ENCODE results near the gene BRF1. TPM values are rescaled to one million over a fixed set of nuclear protein-coding genes. Genes with fewer than 3 reads are reported as not detected.
A peak's percentile ranks its signal among the peaks of the same experiment; 100 is the strongest.

BRF1 gene
- total RNA-seq, 1 experiment from 2014 or later: 23.4 TPM

GRCh38 chr14:105180592-105181548, 119.9 kb downstream of the BRF1 start, which contains the start of gene NUDT14:
TSS of gene NUDT14 (minus strand) at chr14:105181312. CDS start at chr14:105181209, 103 bp downstream.
- in situ Hi-C loops (cut with HindIII; ENCODE audit: low pct_unique_long_range_greater_than_20kb, low sequenced_read_pairs): no loop called here
- DNase-seq (ENCODE audit: low read depth, low spot score): peak; percentile 69

DNA sequence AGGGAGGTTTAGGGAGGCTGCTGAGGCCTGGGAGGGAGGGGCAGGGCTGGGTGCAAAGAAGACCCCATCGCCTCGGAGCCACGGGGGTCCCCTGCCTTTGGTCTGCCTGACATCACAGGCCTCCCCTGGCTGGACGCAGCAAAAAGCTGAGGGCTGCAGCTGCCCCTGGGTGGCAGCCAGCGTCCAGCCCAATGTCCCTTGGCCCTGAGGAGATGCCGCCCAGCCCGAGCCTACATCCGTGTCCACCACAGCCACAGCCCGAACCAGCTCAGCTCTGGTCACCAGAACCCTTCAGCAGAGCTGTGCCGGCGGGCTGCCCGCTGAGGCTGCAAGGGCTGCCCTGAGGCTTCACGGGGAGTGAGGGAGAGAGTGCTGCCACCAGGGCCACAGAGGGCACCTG, 121.6 kb downstream of the BRF1 start:
- in situ Hi-C loops (cut with HindIII; ENCODE audit: low pct_unique_long_range_greater_than_20kb, low sequenced_read_pairs): no loop called here
- DNase-seq (ENCODE audit: low read depth, low spot score): no peak

- no peak for DNase-seq (ENCODE audit: low read depth, low spot score)
- in situ Hi-C loops (cut with HindIII; ENCODE audit: low pct_unique_long_range_greater_than_20kb, low sequenced_read_pairs): no loop called here
These were observed 122.0 kb downstream of the BRF1 start for GRCh38 chr14:105178868-105179140.

DNA sequence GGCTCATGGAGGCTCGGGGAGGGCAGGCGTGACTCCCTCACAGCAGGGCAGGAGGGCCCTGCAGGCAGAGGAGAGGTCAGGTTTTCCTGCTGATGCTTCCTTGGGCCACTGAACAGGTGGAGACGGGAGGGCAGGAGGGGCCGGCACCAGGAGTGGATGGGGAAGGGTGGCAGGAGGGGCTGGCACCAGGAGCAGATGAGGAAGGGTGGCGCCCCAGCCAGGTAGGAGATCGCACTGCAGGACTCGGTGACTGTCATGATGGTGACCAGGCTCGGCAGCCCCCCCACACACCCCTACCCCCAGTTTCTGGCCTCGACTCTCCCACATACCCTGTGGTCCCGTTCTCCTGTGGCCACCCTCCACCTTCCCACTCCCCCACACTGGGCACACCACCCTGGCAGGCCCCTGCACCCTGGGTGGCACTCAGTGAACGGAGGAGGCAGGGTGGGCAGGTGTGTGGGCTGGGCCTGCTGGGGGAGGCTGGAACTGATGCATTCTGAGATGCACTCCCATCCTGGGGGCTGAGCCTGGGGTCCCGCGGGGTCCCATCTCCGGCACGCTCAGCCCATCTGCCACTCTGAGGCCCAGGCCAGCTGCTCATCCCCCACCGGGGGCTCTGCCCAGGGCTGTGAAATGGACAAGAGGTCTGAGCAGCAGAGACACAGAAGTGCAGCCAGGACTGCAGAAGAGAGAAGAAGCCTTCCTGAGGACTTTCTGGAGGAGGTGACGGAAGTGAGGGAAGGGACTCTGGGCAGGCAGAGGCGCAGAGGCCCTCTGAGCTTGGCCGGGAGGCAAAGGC, 122.5 kb downstream of the BRF1 start:
- no peak for DNase-seq (ENCODE audit: low read depth, low spot score)
- in situ Hi-C loops (cut with HindIII; ENCODE audit: low pct_unique_long_range_greater_than_20kb, low sequenced_read_pairs): no loop called here

GRCh38 chr14:105177082-105177481, 123.7 kb downstream of the BRF1 start:
- in situ Hi-C loops (cut with HindIII; ENCODE audit: low pct_unique_long_range_greater_than_20kb, low sequenced_read_pairs): no loop called here
- DNase-seq (ENCODE audit: low read depth, low spot score): no peak

DNA sequence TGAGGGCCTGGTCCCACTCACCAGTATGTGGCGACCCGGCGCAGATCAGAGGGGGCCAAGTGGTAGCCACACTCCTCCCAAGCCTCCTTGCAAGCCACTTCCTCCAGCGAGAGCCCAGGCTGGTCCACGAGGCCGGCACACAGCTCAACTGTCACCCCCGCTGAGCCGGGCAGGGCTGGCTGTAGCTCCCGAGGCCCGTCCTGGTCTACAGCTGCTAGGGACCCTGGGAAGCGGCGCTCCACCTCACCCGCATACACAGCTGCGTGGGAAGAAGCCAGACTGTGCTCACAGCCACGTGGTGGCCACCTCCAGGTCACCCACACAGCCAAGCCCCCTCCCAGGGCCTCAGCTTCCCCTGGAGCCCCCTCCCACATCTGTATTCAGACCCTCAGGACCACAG, 124.3 kb downstream of the BRF1 start:
- no peak for DNase-seq (ENCODE audit: low read depth, low spot score)
- in situ Hi-C loops (cut with HindIII; ENCODE audit: low pct_unique_long_range_greater_than_20kb, low sequenced_read_pairs): no loop called here

GRCh38 chr14:105173901-105174894, 126.6 kb downstream of the BRF1 start:
- no peak for DNase-seq (ENCODE audit: low read depth, low spot score)
- in situ Hi-C loops (cut with HindIII; ENCODE audit: low pct_unique_long_range_greater_than_20kb, low sequenced_read_pairs): no loop called here

GRCh38 chr14:105173145-105173544, 127.7 kb downstream of the BRF1 start:
- in situ Hi-C loops (cut with HindIII; ENCODE audit: low pct_unique_long_range_greater_than_20kb, low sequenced_read_pairs): no loop called here
- no peak for DNase-seq (ENCODE audit: low read depth, low spot score)

GRCh38 chr14:105172476-105172875, 128.3 kb downstream of the BRF1 start:
- DNase-seq (ENCODE audit: low read depth, low spot score): no peak
- in situ Hi-C loops (cut with HindIII; ENCODE audit: low pct_unique_long_range_greater_than_20kb, low sequenced_read_pairs): no loop called here

- in situ Hi-C loops (cut with HindIII; ENCODE audit: low pct_unique_long_range_greater_than_20kb, low sequenced_read_pairs): no loop called here
These were observed 129.7 kb downstream of the BRF1 start for GRCh38 chr14:105171004-105171673.

GRCh38 chr14:105169776-105170655, 130.8 kb downstream of the BRF1 start:
- DNase-seq (ENCODE audit: low read depth, low spot score): no peak
- in situ Hi-C loops (cut with HindIII; ENCODE audit: low pct_unique_long_range_greater_than_20kb, low sequenced_read_pairs): no loop called here

More at GRCh38 chr14:105171004-105171673, 129.7 kb downstream of the BRF1 start:
- DNase-seq (ENCODE audit: low read depth, low spot score): no peak

- in situ Hi-C loops (cut with HindIII; ENCODE audit: low pct_unique_long_range_greater_than_20kb, low sequenced_read_pairs): no loop called here
- peak; percentile 21 for DNase-seq (ENCODE audit: low read depth, low spot score)
These were observed 131.8 kb downstream of the BRF1 start for GRCh38 chr14:105168979-105169507.

GRCh38 chr14:105168496-105168978, 132.3 kb downstream of the BRF1 start, which contains the start of gene JAG2:
TSS of gene JAG2 (minus strand) at chr14:105168776. CDS start at chr14:105168420, 356 bp downstream.
- DNase-seq (ENCODE audit: low read depth, low spot score): peak; percentile 44
- in situ Hi-C loops (cut with HindIII; ENCODE audit: low pct_unique_long_range_greater_than_20kb, low sequenced_read_pairs): no loop called here

GRCh38 chr14:105168093-105168420, 132.7 kb downstream of the BRF1 start:
- DNase-seq (ENCODE audit: low read depth, low spot score): no peak
- in situ Hi-C loops (cut with HindIII; ENCODE audit: low pct_unique_long_range_greater_than_20kb, low sequenced_read_pairs): no loop called here

DNA sequence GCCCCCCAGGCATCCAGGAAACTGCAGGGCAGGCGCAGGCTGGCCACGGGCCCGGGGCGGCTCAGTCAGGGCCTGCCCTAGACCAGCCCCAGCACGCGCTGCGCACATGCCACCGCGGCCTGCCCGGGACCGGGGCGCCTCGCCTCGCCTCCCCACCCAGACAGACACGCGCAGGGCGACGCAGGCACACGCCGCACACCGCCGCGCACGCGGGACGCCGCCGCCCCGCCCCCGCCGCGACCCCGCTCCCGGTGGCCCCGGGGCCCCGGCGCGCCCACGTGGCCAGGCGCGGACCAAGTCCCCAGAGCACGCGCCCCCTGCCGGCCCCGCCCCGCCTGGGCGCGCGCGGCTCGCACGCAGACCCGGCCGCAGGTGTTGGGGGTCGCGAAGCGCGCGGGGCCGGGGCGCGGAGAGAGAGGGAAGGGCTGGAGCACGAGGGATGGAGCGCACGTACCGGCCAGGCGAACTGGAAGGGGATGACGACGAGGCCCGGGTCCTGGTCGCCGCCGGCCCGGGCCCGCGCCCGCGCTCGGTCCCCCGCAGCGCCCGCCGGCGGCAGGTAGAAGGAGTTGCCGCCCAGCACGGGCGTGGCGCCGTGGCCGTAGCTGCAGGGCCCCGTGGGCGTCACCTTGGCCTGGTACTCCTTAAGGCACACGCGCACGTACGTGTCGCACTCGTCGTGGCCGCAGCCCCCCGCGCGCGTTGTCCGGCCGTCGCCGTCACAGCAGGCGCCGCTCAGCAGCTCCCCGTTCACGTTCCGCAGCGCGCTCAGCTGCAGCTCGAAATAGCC, 133.3 kb downstream of the BRF1 start:
- no peak for DNase-seq (ENCODE audit: low read depth, low spot score)

More for the DNA sequence above, 133.3 kb downstream of the BRF1 start:
- in situ Hi-C loops (cut with HindIII; ENCODE audit: low pct_unique_long_range_greater_than_20kb, low sequenced_read_pairs): no loop called here
